ENCODE results near the gene FARP1.

DNA sequence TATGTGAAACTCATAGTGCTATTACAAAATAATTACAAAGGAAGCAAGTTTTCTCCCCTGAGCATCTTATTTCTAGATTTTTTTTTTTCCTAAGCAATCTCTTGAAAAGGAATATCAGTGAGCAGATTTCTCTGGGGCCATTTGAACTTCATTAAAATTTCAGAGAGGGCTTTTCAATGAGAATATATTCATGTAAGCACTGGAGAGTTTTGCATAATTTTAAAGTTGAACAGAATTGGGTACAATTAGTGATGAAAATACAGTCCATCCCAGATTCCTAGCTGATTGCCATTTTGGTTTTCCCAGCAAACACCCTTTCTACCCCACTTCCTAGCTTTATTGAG is 101.0 kb downstream of the FARP1 start:
- TF ChIP-seq, protein P1, sequence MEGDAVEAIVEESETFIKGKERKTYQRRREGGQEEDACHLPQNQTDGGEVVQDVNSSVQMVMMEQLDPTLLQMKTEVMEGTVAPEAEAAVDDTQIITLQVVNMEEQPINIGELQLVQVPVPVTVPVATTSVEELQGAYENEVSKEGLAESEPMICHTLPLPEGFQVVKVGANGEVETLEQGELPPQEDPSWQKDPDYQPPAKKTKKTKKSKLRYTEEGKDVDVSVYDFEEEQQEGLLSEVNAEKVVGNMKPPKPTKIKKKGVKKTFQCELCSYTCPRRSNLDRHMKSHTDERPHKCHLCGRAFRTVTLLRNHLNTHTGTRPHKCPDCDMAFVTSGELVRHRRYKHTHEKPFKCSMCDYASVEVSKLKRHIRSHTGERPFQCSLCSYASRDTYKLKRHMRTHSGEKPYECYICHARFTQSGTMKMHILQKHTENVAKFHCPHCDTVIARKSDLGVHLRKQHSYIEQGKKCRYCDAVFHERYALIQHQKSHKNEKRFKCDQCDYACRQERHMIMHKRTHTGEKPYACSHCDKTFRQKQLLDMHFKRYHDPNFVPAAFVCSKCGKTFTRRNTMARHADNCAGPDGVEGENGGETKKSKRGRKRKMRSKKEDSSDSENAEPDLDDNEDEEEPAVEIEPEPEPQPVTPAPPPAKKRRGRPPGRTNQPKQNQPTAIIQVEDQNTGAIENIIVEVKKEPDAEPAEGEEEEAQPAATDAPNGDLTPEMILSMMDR (IDR thresholded peaks at IDR 0.05) = no peak
- no peak for TF ChIP-seq POLR2A (IDR thresholded peaks at IDR 0.05)
